Endodermal cell (in vitro differentiated cells): ENCODE measurements around the gene ELMO1. TPM values are rescaled to one million over a fixed set of nuclear protein-coding genes. Genes with fewer than 3 reads are reported as not detected.

ENCODE experiments used
- DNase-seq: peaks from one replicate; pipeline ENCODE4 v3.0.0-alpha.2; 2017
- H3K27ac ChIP-seq: 2 replicates; pipeline ENCODE4 v1.5.1; 2013; ENCODE audit warnings: mild to moderate bottlenecking, low read depth, low read length, moderate library complexity
- H3K27me3 ChIP-seq: 2 replicates; pipeline ENCODE4 v1.6.1; 2013; ENCODE audit warnings: mild to moderate bottlenecking, low read length, moderate library complexity; ENCODE audit not compliant: insufficient read depth, control insufficient read depth, poor library complexity, severe bottlenecking
- H3K36me3 ChIP-seq: 2 replicates; pipeline ENCODE4 v1.7.0; 2013; ENCODE audit warnings: mild to moderate bottlenecking, low read length, moderate library complexity; ENCODE audit not compliant: control insufficient read depth, insufficient read depth
- H3K4me1 ChIP-seq: one replicate; pipeline ENCODE4 v1.7.0; 2013; ENCODE audit warnings: low read length; ENCODE audit not compliant: control insufficient read depth, insufficient read depth
- H3K4me3 ChIP-seq: 2 replicates; pipeline ENCODE4 v1.5.1; 2013; ENCODE audit warnings: mild to moderate bottlenecking, low read length, moderate library complexity
- H3K9ac ChIP-seq: 2 replicates; pipeline ENCODE4 v1.6.1; 2013; ENCODE audit warnings: mild to moderate bottlenecking, low read length, moderate library complexity; ENCODE audit not compliant: poor library complexity, severe bottlenecking; ENCODE audit errors: extremely low read depth
- H3K9me3 ChIP-seq: 2 replicates; pipeline ENCODE4 v1.6.1; 2013; ENCODE audit warnings: mild to moderate bottlenecking, low read length, moderate library complexity; ENCODE audit not compliant: control insufficient read depth
- H3K27ac Mint-ChIP-seq: 2 replicates; pipeline ENCODE4 v1.8.0; 2020; ENCODE audit warnings: mixed read lengths
- H3K27me3 Mint-ChIP-seq: 2 replicates; pipeline ENCODE4 v1.8.0; 2021; ENCODE audit warnings: mild to moderate bottlenecking, mixed read lengths; ENCODE audit not compliant: insufficient read depth
- H3K36me3 Mint-ChIP-seq: 2 replicates; pipeline ENCODE4 v1.8.0; 2020; ENCODE audit warnings: low read depth, mixed read lengths
- H3K4me1 Mint-ChIP-seq: 2 replicates; pipeline ENCODE4 v1.8.0; 2020; ENCODE audit warnings: mixed read lengths
- H3K4me3 Mint-ChIP-seq: 2 replicates; pipeline ENCODE4 v1.8.0; 2020; ENCODE audit warnings: mild to moderate bottlenecking, moderate library complexity, mixed read lengths
- H3K9me3 Mint-ChIP-seq: 2 replicates; pipeline ENCODE4 v1.8.0; 2020; ENCODE audit warnings: mild to moderate bottlenecking, mixed read lengths
- WGBS, 2 experiments: methylation state at CpG; one replicate each; pipeline versions ENCODE4 v1.1.5 to v1.1.7; 2013; ENCODE audit warnings: missing lambda C conversion rate in 2 of 2, mixed read lengths in 1 of 2; ENCODE audit not compliant: insufficient coverage in 1 of 2, insufficient read length in 1 of 2; 5-methylcytosine and 5-hydroxymethylcytosine counted together
- total RNA-seq, 2 donors: library from RNA; stranded (reverse); fragmentation: NEBNext Ultra II Directional in 1 of 2; extraction: Animal tissue kit (Norgen Biotek cat#: 25700) in 1 of 2; gene quantifications; 2 replicates in 1 of 2; 3 replicates in 1 of 2; pipeline ENCODE4 v1.2.1, GENCODE V29; 2021
- TF ChIP-seq, protein P1 (sequence below): fragments of 200-600 bp; sonication (generic); conservative IDR thresholded peaks from 2 replicates; pipeline ENCODE4 v1.5.0; 2021; ENCODE audit warnings: antibody characterized with exemption, mild to moderate bottlenecking

The ELMO1 gene
- total RNA-seq, 2 donors from 2014 or later: 120 to 131 TPM

DNA sequence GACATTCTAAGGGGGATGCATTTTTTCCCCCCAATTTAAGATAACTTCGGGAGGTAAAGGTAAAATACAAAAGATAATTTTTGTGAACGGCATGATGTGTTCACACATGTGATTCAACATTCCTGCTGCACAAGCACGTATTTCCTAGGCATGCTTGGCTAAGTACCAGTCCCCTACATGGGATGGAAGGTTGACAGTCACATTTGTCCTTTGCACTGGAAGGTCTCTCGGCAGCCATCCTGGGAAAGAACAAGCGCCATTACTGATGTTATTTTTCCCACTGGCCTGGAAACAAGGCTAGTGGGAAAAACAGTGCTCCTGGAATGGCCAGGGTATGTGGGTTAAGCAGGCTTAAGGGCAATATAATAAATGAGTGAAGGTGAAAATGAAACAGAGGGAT, 448.2 kb downstream of the ELMO1 start:
- no peaks in the 10 kb centered on the region for H3K4me1 ChIP-seq
- DNase-seq: no peak
- H3K4me3 ChIP-seq: no peak overlapping the region
- H3K27me3 ChIP-seq: no peaks in the 10 kb centered on the region
- no peak overlapping the region for H3K27ac Mint-ChIP-seq
- H3K27ac ChIP-seq: no peak overlapping the region
- peaks cover 15% of the 10 kb centered on the region for H3K9me3 Mint-ChIP-seq
- no peak overlapping the region for H3K9ac ChIP-seq
- no peaks in the 10 kb centered on the region for H3K27me3 Mint-ChIP-seq
- peaks cover 12% of the 10 kb centered on the region for H3K9me3 ChIP-seq
- H3K36me3 Mint-ChIP-seq: peaks cover 23% of the 10 kb centered on the region
- peaks cover 26% of the 10 kb centered on the region for H3K36me3 ChIP-seq
- H3K4me3 Mint-ChIP-seq: no peak overlapping the region
- no peaks in the 10 kb centered on the region for H3K4me1 Mint-ChIP-seq
- 93 to 98% methylated on average over 5 of the region's 5 CpGs for WGBS, 2 experiments
- TF ChIP-seq, protein P1, sequence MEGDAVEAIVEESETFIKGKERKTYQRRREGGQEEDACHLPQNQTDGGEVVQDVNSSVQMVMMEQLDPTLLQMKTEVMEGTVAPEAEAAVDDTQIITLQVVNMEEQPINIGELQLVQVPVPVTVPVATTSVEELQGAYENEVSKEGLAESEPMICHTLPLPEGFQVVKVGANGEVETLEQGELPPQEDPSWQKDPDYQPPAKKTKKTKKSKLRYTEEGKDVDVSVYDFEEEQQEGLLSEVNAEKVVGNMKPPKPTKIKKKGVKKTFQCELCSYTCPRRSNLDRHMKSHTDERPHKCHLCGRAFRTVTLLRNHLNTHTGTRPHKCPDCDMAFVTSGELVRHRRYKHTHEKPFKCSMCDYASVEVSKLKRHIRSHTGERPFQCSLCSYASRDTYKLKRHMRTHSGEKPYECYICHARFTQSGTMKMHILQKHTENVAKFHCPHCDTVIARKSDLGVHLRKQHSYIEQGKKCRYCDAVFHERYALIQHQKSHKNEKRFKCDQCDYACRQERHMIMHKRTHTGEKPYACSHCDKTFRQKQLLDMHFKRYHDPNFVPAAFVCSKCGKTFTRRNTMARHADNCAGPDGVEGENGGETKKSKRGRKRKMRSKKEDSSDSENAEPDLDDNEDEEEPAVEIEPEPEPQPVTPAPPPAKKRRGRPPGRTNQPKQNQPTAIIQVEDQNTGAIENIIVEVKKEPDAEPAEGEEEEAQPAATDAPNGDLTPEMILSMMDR: no peak

DNA sequence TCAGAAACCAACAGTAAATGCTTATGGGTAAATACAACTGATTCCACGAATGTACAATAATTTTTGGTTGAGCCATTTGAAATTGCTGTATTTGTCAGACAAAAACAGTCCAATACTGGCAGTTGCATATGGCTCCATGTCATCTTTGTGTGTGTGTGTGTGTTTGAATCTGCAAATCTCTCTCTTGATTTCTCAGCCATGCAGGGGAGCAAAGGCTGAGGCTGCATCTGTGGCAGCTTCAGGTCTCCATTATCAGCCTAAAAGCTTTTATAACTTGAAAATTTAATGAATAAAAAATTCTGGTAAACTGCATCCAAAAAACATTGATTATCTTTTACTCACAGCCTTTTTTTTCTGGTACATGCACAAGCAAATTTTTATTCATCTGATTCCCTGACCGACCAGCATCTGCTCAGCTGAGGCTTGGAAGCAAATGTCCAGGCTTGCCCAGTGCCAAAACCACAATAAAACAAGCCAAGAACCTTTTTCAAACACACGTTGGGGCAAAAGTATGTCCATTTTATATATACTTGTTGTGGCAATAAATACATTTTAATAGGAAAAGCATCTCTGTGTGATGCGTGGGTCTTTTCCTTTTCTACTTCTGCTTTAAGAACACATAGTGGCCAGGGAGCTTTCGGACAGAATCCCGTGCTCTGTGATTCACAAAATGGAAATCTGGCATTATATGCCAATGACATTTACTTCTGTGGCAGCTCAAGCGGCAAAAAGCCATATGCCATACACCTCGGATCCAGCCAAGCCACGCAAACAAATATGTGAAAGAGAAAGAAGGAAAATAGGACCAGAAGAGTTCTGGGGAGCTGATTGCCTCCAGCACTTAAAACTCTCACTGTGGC, 448.8 kb downstream of the ELMO1 start:
- H3K4me3 Mint-ChIP-seq: no peak overlapping the region
- Histone ChIP-seq H3K9me3 (peaks cover 12% of the 10 kb centered on the region), H3K4me1 (no peaks in the 10 kb centered on the region), H3K4me3 (no peak overlapping the region), H3K9ac (no peak overlapping the region), H3K27me3 (no peaks in the 10 kb centered on the region), H3K36me3 (peaks cover 26% of the 10 kb centered on the region), H3K27ac (no peak overlapping the region)
- H3K4me1 Mint-ChIP-seq: no peaks in the 10 kb centered on the region
- TF ChIP-seq, protein P1: no peak
- H3K27me3 Mint-ChIP-seq: no peaks in the 10 kb centered on the region
- no peak for DNase-seq
- no peak overlapping the region for H3K27ac Mint-ChIP-seq
- peaks cover 23% of the 10 kb centered on the region for H3K36me3 Mint-ChIP-seq
- peaks cover 15% of the 10 kb centered on the region for H3K9me3 Mint-ChIP-seq
- WGBS, 2 experiments: 94 to 100% methylated on average over 5 to 8 of the region's 9 CpGs

DNA sequence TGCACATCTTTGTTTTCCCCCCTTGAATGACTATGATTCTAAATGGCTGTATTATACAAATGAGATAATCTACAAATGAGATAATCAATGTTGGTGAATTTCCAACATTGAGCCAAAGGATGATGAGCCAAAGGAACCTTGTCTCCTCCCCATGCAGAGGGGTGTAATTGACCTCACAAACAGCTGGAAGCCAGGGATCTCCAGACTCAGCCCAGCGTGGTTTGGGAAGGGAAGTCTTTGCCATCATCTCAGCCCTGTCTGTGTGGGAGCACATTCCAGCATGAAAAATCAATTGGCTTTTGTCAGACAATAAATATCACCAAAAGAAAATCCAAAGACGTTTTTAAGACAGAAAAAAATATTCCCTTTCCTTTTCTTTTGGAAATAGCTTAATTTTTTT, 452.9 kb downstream of the ELMO1 start:
- Histone ChIP-seq H3K9ac (no peak overlapping the region), H3K27ac (no peak overlapping the region), H3K36me3 (peaks cover 3% of the 10 kb centered on the region), H3K27me3 (no peaks in the 10 kb centered on the region), H3K4me3 (no peak overlapping the region), H3K4me1 (no peaks in the 10 kb centered on the region), H3K9me3 (no peaks in the 10 kb centered on the region)
- peaks cover 4% of the 10 kb centered on the region for H3K4me1 Mint-ChIP-seq
- no peaks in the 10 kb centered on the region for H3K9me3 Mint-ChIP-seq
- H3K36me3 Mint-ChIP-seq: no peaks in the 10 kb centered on the region
- no peak overlapping the region for H3K27ac Mint-ChIP-seq
- 78 to 100% methylated on average over 2 of the region's 2 CpGs for WGBS, 2 experiments
- DNase-seq: no peak
- no peaks in the 10 kb centered on the region for H3K27me3 Mint-ChIP-seq
- TF ChIP-seq, protein P1: no peak
- H3K4me3 Mint-ChIP-seq: no peak overlapping the region
